KOPT-K1 (cell line): Measurements from ENCODE around the gene NAV2.

Experiments
- H3K27ac ChIP-seq: fragments of 200-600 bp; sonication (generic); 2 replicates; pipeline ENCODE4 v1.5.1; 2016; ENCODE audit warnings: antibody characterized with exemption, mild to moderate bottlenecking, low read depth, low read length; ENCODE audit not compliant: poor library complexity, severe bottlenecking
- H3K36me3 ChIP-seq: fragments of 200-600 bp; sonication (generic); 2 replicates; pipeline ENCODE4 v1.5.1; 2017; ENCODE audit warnings: antibody characterized with exemption, mild to moderate bottlenecking, low read length, moderate library complexity; ENCODE audit not compliant: insufficient read depth
- H3K9me3 ChIP-seq: fragments of 200-600 bp; sonication (generic); 2 replicates; pipeline ENCODE4 v1.5.1; 2017; ENCODE audit warnings: antibody characterized with exemption, low read length, mild to moderate bottlenecking; ENCODE audit not compliant: insufficient read depth, poor library complexity, severe bottlenecking

The NAV2 gene

DNA sequence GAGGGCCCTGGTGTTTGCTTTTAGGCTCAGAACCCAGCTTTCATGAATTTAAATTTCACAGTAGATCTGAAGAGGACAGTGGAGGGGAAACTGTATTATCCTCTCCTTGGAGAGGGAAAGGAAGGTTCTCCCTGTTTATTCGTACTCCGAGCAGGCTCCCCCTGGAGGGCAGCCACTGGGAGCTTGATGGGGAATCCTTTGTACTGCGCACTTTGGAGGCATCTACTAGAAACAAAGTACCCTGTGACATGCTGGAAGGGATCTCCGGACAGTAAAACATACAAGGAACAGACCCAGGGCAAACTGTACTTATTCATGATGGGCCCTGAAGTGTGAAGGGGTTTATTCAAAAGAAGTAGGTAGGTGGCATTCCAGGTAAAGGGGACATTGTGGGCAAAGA, 27.2 kb downstream of the NAV2 start:
- Histone ChIP-seq H3K36me3 (no peaks in the 10 kb centered on the region), H3K27ac (no peak overlapping the region), H3K9me3 (no peaks in the 10 kb centered on the region)

DNA sequence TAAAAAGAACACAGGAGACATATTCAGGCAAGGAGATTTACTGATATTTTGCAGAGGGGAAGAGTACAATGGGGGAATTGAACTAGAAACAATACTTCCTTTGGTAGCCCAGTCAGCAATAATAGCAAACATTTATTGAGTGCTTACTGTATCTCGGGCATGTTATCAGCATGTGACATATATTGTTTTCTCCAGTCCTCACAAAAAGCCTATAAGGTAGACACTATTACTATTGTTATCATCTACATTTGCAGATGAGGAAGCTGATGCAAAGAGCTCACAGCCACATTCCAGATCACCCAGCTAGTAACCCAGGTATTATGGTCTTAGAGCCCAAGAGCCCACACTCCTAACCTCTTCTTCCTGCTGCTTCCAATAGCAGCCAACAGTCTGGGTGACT, 27.9 kb downstream of the NAV2 start:
- Histone ChIP-seq H3K27ac (no peak overlapping the region), H3K36me3 (no peaks in the 10 kb centered on the region), H3K9me3 (no peaks in the 10 kb centered on the region)

DNA sequence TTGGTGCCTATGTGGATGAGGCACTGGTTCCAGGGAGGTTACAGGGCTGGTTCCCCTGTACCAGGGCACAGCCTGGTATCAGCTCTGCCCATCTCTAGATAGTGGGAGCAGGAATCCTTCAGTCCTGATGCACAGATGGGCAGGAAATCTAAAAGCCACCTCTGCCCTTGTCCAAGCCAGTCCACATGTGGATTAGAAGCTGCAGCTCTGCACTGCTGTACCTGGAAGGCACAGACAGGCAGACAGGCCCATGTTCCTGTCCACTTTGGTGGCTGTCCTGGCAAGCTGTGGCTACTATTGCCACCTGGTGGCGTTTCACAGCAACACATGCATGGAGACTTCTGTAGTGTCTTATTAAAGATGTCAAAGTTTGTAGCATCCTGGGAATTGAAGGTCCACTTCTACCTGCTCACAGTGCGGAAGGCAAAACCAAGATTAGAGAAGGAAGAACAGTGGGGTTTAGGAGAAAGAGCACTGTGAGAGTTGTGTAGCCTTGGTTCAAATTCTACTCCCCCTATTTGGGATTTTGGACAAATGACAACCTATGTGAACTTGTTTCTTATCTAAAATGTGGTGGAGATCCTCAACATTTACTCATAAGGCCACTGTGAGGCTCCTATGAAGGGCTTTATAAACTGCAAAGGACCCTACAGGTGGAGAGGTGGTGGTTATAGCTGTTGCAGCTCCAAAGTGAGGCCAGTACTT, 30.1 kb downstream of the NAV2 start:
- Histone ChIP-seq H3K9me3 (no peaks in the 10 kb centered on the region), H3K27ac (no peak overlapping the region), H3K36me3 (no peaks in the 10 kb centered on the region)

DNA sequence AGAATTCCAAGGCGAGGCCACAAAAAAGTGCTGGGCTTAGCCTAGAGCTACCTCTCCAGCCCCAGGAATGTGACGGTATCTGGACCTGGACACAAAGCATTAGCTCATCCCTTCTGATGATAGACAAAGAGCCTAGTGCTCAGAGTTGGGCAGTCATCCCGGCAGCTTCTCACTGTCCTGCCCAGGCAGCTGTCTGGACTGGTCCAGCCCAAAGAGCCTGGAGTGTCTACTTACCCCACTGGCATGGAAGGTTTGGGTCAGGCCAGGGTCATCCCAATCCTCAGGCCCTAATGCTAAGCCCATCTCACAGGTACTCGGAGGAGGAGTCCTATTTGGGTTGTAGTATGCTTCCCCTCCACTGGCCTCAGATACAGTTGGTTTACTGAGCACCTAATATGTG, 31.0 kb downstream of the NAV2 start:
- Histone ChIP-seq H3K36me3 (no peaks in the 10 kb centered on the region), H3K9me3 (no peaks in the 10 kb centered on the region), H3K27ac (no peak overlapping the region)

DNA sequence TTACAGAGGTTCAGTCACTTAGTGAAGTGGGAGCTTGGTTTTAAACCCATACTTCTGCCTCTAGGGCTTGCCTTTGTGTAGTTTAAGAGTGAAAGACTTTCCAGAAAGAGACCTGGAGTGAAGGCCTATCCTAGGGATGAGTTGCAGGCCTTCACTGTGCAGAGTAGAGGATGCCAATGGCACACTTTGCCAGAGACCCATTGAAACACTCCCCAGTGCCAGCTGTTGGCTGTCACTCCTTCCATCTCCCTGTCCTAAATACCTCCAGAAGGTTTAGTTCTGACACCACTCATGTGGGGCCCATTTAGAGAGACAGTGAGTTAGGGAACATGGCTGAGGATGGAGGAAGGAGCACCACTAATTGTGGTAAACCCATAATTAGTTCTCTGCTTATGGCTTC, 31.5 kb downstream of the NAV2 start:
- H3K36me3 ChIP-seq, result no peaks in the 10 kb centered on the region
- H3K27ac ChIP-seq, result no peak overlapping the region

DNA sequence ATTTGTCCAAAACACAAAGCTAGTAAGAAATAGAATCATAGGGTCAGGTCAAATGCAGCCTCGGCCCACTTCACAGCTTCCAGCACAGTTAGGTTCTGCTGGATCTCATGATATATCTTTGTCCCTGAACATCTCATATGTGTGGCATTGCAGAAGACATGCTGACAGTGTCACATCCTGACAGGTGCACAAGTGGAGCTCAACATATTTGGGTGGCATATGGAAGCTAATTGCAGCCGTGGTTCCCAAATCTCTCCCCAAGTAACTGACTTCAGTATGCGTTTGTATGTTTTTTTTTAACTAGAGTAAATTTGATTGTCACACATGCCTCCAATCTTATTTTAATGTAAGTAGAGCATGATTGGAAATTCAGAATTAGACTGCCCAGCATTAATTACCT, 33.4 kb downstream of the NAV2 start:
- Histone ChIP-seq H3K27ac (no peak overlapping the region), H3K9me3 (no peaks in the 10 kb centered on the region), H3K36me3 (no peaks in the 10 kb centered on the region)

More for the DNA sequence above, 31.5 kb downstream of the NAV2 start:
- H3K9me3 ChIP-seq, result no peaks in the 10 kb centered on the region

DNA sequence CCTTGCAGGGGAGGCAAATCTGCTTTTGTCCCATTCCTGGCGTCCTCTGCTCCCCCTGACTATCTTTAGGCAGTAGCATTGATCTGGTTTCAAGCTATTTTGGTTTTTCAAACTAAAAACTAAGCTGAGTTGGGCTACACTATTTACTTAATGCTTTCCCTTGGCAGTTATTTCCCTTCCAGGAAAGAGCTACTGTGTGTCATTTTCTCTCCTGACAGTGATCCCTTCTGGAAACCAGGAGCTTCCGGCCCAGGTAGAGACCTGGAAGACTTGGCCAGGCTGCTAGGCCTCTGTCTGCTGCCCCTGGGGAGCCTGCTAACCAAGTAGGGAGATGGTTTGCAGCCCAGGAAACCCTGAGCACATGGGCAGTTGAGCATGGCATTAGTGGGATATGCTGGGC, 35.0 kb downstream of the NAV2 start:
- Histone ChIP-seq H3K9me3 (no peaks in the 10 kb centered on the region), H3K36me3 (no peaks in the 10 kb centered on the region), H3K27ac (no peak overlapping the region)

DNA sequence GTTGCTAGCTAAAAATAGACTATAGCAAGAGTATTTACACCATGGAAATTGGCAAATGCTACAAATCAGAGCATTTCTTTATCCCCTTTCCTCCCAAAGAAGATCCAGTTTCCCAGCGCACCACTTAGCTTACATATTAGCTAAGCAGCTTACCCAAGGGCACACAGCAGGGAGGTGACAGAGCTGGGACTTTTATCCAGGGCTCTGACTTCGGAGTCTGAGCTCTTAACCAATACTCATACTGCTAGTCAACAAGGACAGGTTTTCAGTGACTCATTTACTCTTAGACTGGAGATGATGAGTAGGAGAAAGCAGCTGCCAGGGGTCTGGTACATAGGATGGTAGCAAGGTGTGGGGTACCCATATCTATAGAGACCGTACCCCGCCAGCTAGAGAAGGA, 38.4 kb downstream of the NAV2 start:
- no peak overlapping the region for H3K27ac ChIP-seq
- H3K9me3 ChIP-seq, result no peaks in the 10 kb centered on the region
- H3K36me3 ChIP-seq, result no peaks in the 10 kb centered on the region

DNA sequence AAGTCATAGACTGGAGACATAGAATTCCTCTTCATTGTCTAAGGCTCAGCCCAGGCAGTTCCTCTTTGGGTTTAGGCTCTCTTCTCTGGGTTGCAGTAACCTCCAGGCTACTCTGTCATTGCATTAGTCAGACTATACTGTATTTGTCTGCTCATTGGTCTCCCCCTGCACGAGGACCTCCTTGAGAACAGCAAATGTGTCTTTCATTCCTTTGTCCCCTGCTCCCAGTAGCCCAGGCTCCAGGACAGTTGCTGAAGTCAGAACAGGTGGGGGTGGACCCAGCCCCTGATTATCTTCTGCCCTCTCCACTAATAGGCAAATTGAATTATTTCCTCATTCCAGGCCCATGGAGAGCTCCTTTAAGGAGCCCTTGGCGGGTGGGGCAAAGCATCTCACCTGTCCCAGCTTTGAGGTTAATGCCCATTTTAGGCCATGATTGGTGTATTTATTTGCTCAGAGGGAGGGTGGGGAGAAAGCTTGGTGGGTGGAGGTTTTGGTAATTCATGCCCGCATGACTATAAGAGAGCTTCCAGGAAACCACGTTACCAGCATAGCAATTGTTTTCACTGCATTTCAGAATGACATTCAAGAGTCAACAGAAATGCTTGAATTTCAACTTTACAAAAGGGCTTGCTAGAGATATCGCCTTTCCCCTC, 40.9 kb downstream of the NAV2 start:
- Histone ChIP-seq H3K9me3 (no peaks in the 10 kb centered on the region), H3K36me3 (no peaks in the 10 kb centered on the region), H3K27ac (no peak overlapping the region)

DNA sequence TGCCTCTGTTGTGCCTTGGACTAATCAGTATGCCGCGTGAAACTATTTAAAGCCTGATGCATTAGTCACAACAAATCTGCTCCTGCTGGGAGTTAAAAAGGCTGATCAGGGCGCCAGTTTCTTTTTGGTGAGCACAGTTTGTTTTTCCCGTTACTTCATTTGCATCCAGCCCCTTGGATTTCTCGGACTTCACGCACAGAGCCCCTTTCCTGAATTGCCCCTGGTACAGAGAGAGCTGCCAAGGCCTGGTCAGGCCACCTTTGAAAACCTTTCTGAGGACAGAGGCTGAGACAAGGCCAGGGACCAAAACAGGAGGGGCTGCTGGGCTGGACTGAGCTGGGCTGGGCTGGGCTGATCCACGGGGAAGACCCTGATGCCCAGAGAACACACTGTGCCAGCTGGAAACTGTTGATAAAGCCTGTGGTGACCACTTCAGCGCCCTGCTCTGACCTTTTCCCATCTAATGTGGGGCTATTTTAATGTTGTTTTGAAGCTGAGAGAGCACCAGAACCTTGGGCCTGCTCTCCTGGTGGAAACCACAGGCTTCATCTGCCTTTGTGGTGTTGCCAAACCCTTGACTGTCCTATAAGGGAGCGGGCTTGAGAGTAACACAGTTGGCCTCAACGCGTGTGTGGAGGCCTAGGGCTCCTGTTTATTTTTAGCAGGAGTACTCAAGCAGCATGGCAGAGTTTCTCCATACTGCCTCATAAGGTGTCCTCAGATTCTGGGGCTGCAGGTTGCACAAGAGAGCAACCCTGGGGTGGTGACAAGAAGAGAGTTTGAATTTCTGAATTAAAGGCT, 44.2 kb downstream of the NAV2 start:
- Histone ChIP-seq H3K36me3 (no peaks in the 10 kb centered on the region), H3K27ac (no peak overlapping the region), H3K9me3 (no peaks in the 10 kb centered on the region)

DNA sequence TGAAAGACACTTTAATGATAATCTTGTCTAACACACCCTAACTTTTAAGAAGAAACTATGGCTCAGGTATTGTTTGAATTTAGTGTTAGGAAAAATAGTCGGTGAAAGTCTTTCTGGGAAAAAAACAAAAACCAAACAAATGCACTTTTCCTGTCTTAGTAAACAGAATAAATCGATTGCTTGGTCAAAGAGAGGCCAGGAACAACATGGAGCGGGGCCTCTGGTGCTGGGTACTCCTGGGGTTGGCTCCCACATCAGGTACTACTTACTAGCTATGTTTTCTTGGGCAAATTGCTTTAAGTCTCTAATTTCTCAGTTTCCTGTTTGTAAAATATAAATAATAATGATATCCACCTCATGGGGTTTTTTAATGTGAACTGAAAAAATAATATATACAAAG, 46.8 kb downstream of the NAV2 start:
- Histone ChIP-seq H3K27ac (no peak overlapping the region), H3K9me3 (no peaks in the 10 kb centered on the region), H3K36me3 (no peaks in the 10 kb centered on the region)

DNA sequence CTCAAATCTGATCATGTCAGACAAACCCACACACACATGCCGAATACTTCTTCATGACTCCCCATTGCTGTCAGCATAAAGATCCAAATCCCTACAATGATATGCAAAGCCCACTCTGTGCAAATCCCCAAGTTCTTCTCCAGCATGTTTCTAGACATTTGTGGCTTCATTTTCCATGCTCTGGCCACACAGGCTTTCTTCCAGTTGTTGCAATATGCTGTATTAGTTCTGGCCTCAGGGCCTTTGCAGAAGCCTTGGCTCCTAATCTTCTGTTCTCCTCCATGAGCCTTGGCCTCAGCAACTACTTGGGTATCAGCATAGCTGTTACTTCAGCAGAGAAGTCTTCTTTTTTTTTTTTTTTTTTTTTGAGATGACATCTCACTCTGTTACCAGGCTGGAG, 49.6 kb downstream of the NAV2 start:
- Histone ChIP-seq H3K27ac (no peak overlapping the region), H3K9me3 (no peaks in the 10 kb centered on the region), H3K36me3 (no peaks in the 10 kb centered on the region)

DNA sequence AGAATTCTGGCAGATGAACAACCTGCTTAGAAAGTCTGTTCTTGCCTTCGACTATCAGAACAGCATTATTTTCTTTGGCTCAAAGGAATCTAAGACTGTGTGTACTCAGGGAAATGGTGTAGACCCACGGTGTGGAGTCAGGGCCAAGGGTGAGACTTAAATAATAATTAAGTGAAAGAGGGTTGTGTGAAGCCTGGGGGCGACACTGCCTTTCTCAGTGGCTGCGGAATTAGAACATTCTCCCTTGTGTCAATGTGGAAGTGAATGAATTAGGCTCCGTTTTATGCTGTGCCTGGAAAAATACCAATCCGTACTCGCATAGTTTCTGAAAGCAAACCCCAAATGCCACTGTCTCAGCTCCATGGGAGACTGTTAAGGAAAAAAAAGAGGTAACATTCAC, 50.7 kb downstream of the NAV2 start:
- H3K9me3 ChIP-seq, result no peaks in the 10 kb centered on the region
- no peaks in the 10 kb centered on the region for H3K36me3 ChIP-seq
- H3K27ac ChIP-seq, result no peak overlapping the region

DNA sequence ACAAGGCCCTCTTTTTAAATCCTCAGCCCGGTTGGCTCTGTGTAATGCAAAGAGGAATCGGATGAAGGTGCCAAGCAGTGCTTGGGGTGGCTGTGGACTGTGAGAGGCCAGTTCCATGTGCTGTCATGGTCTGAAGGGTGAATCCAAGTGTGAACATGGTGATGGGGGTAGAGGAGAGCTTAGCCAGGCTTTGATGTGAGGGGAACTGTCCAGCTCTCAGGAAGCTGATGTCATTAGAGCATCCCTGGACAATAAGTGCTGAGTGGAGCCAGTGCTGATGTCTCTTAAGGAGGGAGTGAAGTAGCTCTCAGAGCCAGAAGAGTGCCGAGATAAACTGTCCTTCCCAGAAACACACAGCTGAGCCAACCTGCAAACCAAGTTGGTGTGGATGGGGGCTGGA, 53.6 kb downstream of the NAV2 start:
- H3K9me3 ChIP-seq, result no peaks in the 10 kb centered on the region
- no peaks in the 10 kb centered on the region for H3K36me3 ChIP-seq
- no peak overlapping the region for H3K27ac ChIP-seq

DNA sequence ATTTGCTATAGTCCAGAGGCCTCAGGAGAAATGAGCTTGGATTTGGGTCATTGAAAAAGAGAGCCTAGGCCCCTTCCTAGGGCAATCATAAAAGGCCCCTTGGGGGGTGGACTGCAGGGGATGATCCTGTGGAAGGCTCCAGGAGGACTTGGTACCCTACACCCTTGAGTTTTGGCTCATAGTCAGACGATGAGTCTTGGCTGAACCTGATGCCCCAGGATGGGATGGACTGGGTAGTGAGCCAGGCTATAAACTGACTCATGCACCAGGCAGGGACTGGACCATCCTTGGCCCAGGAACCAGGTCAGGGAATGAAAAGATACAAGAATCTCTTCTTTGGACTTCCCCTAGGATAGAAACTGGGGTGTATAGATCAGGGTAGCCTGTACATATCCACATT, 54.2 kb downstream of the NAV2 start:
- Histone ChIP-seq H3K9me3 (no peaks in the 10 kb centered on the region), H3K36me3 (no peaks in the 10 kb centered on the region), H3K27ac (no peak overlapping the region)
